NCI-H2196 treated with DMSO at 0.1 percent for 48 hours (cell line): ENCODE results near the gene LARGE2.
A peak's percentile ranks its signal among the peaks of the same experiment; 100 is the strongest.

ENCODE experiments used
- DNase-seq: peaks from one replicate; lab custom pipeline; 2025; ENCODE audit not compliant: unreplicated experiment; lab: John Stamatoyannopoulos, UW

The LARGE2 gene

DNA sequence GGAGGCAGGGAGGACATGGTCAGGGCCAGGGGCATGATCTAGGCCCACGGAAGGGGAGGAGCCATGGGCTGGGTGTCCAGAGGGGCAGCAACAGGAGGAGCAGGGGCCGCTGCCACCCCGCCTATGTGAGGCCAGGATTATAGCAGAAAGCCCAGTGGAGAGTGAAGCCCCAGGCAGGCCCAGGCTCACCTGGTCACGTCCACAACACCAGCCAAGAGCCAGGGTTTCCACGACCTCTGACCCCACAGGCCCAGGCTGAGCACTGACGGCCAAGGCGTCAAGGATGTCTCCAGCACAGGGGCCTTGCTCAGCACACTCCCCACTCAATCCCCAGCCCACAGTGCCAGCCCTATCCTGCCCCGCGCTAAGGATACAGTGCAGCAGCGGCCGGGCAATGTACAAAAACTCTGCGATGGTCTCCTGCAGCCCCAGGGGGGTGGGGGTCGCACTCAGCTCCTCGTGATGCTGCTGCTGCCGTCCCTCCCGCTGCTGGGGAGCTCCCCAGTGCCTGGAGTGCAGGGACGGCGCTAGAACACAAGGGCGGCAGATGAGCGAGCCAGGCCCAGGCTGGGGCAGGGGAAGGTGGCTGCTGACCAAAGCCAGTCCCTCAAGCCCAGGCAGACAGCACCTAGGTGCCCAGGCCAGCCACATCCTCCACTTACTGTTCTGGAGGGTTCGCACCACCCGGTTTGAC lies 8.4 kb upstream of the LARGE2 start:
- DNase-seq = no peak

DNA sequence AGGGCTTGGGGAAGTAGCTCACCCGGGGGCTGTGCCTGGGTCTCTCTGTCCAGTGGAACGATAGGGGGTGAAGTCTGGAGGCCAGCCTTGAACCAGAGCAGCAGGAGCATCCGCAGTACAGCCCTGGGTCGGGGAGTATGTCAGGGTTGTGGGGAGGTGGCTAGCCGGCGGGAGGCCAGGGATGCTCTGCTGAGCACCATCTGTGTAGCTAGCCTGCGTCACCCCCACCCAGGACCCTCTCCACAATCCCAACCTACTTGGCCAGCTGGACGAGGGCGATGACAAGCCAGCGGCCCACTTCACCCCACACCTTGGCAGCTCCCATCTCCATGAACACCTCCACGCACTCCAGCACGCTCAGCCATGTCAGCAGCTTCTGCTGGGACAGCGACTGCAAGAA lies 7.0 kb upstream of the LARGE2 start:
- DNase-seq = no peak

DNA sequence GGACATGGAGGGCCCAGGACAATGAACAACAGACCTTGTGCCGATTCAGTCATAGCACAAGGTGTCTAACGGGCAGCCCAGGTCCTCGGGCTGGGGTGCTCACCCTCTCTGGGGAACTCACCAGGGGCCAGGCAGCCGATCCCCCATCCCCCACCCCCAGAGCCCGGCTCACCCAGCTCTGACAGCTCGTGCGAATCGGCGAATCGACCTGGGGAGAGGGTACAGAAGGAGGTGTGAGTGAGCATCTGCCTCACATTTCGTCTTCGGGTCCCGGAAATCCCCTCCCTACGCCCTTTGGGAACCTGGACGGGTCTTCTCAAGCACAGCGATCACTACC lies 5.2 kb upstream of the LARGE2 start:
- DNase-seq = no peak

- DNase-seq = peak; percentile 99
These were observed 4.7 kb upstream of the LARGE2 start, which contains the start of gene PEX16 for GRCh38 chr11:45917623-45918330. Gene PEX16 (minus strand): TSS chr11:45917877. CDS start chr11:45917811, 66 bp downstream.

- peak; percentile 59 for DNase-seq
These were observed 4.0 kb upstream of the LARGE2 start for GRCh38 chr11:45918331-45918941.

- no peak for DNase-seq
These were observed 3.3 kb upstream of the LARGE2 start for GRCh38 chr11:45918962-45919675.

DNA sequence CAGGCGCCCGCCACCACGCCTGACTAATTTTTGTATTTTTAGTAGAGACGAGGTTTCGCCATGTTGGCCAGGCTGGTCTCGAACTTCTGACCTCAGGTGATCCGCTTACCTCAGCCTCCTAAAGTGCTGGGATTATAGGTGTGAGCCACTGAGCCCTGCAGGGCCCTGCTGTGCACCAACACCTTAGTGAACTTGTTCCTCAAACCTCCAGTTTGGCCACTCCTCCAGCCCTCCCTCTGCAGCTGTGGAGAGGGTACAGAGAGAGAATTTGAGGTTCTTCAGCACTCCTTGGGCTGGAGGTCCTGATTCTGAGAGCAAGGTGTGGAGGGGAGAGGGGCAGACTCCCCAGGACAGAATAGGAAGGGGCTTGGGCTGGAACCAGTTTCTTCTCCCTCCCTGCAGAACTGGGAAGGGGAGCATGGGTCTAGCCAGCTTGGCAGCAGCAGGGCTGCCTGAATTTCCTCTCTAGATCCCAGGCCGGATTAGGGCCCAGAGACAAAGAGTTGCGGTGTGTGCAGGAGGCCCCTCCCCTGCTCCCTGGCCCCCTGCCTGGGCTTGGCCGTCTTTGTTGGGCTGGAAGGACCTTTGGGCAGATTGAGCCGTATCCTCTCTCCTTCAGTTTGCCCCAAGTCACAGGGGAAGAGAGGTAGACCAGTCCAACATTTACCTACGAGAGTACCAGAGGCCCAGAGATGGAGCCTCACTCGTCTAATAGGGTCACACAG lies 2.5 kb upstream of the LARGE2 start:
- DNase-seq = no peak

GRCh38 chr11:45920531-45921477 lies 1.7 kb upstream of the LARGE2 start:
- DNase-seq = no peak

- DNase-seq = peak; percentile 68
These were observed 663 bp upstream of the LARGE2 start for GRCh38 chr11:45921561-45922424.

DNA sequence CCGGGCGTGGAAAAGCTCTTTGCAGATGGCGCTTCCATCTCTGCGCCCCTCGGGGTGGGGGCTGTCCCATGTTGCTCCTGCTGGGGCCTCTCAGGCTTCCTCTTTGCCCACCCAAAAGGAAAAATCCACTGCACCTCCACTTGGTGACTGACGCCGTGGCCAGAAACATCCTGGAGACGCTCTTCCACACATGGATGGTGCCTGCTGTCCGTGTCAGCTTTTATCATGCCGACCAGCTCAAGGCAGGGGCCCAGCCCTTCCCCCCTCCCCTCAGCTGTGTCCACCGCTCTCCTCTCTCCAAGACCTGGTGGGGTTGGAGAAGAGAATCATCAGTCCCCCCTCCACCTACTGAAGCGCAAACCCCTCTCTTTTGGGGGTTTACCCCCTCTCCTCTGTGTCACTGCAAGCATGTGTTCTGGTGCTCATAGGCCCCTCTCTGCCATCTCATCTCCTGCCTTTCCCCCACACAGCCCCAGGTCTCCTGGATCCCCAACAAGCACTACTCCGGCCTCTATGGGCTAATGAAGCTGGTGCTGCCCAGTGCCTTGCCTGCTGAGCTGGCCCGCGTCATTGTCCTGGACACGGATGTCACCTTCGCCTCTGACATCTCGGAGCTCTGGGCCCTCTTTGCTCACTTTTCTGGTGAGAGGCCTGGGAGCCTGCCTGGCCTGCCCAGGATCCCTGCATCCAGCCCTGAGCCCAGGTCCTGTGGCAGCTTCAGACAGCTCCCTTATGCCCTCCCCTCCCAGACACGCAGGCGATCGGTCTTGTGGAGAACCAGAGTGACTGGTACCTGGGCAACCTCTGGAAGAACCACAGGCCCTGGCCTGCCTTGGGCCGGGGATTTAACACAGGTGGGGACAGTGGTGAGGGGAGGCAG lies 1.8 kb downstream of the LARGE2 start:
- no peak for DNase-seq

DNA sequence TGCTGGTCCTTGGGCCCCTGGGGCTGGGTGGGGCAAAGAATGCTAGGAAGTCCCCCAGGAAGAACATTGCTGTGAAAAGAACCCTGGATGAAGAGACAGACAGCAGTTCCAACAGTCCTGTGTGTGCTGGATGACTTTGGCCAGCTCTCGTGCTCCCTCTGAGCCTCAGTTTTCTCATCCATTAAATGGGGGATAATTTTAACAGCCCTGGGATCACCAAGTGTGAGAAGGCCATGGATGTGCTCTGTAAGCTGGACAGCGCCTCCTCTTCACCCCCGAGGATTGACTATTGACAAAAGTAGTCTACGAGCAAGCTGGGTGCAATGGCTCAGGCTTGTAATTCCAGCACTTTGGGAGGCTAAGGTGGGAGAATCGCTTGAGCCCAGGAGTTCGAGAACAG lies 2.5 kb downstream of the LARGE2 start:
- DNase-seq = no peak

DNA sequence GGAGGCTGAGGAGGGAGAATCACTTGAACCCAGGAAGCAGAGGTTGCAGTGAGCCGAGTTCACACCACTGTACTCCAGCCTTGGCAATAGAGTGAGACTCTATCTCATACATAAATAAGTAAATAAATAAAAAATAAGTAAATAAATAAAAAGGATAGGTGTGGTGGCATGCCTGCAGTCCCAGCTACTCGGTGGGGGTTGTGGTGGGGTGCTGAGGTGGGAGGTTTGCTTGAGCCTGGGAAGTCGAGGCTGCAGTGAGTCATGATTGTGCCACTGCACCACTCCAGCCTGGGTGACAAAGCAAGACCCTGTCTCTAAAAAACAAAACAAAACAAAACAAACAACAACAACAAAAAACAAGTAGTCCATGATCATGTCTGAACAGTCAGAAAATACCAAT lies 3.1 kb downstream of the LARGE2 start:
- no peak for DNase-seq

GRCh38 chr11:45926001-45926401 lies 3.5 kb downstream of the LARGE2 start:
- no peak for DNase-seq

- DNase-seq = no peak
These were observed 4.3 kb downstream of the LARGE2 start for GRCh38 chr11:45926536-45927331.

DNA sequence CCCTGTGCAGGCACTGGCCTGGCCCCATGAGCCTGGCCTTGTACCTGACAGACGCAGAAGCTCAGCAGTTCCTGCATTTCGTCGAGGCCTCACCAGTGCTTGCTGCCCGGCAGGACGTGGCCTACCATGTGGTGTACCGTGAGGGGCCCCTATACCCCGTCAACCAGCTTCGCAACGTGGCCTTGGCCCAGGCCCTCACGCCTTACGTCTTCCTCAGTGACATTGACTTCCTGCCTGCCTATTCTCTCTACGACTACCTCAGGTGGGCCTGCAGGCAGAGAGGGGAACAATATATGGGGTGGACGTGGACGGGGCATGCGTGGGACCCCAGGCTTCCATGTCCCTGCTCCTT lies 4.9 kb downstream of the LARGE2 start:
- DNase-seq = no peak

DNA sequence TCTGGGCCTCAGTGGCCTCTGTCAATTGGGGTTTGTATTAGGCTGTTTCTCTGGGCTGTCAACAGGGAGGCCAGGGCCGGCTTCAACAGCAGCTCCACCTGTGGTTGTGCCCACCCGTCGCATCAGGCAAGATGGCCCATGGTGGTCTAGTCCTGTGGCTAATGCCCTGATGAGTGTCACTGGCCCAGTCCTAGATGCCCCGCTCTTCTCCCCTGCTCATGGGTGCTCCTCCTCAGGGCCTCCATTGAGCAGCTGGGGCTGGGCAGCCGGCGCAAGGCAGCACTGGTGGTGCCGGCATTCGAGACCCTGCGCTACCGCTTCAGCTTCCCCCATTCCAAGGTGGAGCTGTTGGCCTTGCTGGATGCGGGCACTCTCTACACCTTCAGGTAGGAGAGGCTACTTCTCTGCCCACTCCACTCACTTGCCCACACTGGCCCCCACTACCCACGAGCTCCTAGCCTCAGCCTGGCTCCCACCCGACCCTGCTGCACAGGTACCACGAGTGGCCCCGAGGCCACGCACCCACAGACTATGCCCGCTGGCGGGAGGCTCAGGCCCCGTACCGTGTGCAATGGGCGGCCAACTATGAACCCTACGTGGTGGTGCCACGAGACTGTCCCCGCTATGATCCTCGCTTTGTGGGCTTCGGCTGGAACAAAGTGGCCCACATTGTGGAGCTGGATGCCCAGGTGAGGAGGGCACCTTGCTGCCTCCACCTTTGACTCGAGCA lies 5.4 kb downstream of the LARGE2 start:
- DNase-seq = no peak
